Measurements from ENCODE around the gene UCP2.

Gene UCP2

GRCh38 chr11:73972620-73973449 lies 9.8 kb downstream of the UCP2 start:
- H3K4me3 ChIP-seq (ENCODE audit: low read depth, low read length): no peak overlapping the region
- TF ChIP-seq CTCF (IDR thresholded peaks at IDR 0.05; ENCODE audit: low read depth, low read length, missing control alignments): no peak
- no peak for DNase-seq (ENCODE audit: low read depth)

- TF ChIP-seq CTCF (IDR thresholded peaks at IDR 0.05; ENCODE audit: low read depth, low read length, missing control alignments): no peak
- DNase-seq (ENCODE audit: low read depth): no peak
- no peak overlapping the region for H3K4me3 ChIP-seq (ENCODE audit: low read depth, low read length)
Measured at GRCh38 chr11:73972187-73972586, 10.5 kb downstream of the UCP2 start.

GRCh38 chr11:73971175-73971719 lies 11.4 kb downstream of the UCP2 start:
- TF ChIP-seq CTCF (IDR thresholded peaks at IDR 0.05; ENCODE audit: low read depth, low read length, missing control alignments): no peak
- DNase-seq (ENCODE audit: low read depth): no peak
- H3K4me3 ChIP-seq (ENCODE audit: low read depth, low read length): no peak overlapping the region

GRCh38 chr11:73969991-73970800 lies 12.4 kb downstream of the UCP2 start:
- DNase-seq (ENCODE audit: low read depth): no peak
- TF ChIP-seq CTCF (IDR thresholded peaks at IDR 0.05; ENCODE audit: low read depth, low read length, missing control alignments): no peak

GRCh38 chr11:73969091-73969490 lies 13.6 kb downstream of the UCP2 start:
- no peak for DNase-seq (ENCODE audit: low read depth)
- no peak overlapping the region for H3K4me3 ChIP-seq (ENCODE audit: low read depth, low read length)
- TF ChIP-seq CTCF (IDR thresholded peaks at IDR 0.05; ENCODE audit: low read depth, low read length, missing control alignments): no peak

More at GRCh38 chr11:73969991-73970800, 12.4 kb downstream of the UCP2 start:
- no peak overlapping the region for H3K4me3 ChIP-seq (ENCODE audit: low read depth, low read length)

GRCh38 chr11:73968356-73968966 lies 14.2 kb downstream of the UCP2 start:
- no peak overlapping the region for H3K4me3 ChIP-seq (ENCODE audit: low read depth, low read length)
- DNase-seq (ENCODE audit: low read depth): no peak
- TF ChIP-seq CTCF (IDR thresholded peaks at IDR 0.05; ENCODE audit: low read depth, low read length, missing control alignments): no peak
